Ishikawa (cell line): ENCODE measurements around the gene CELA1.

ENCODE experiments used
- CEBPB ChIP-seq: IDR thresholded peaks from 2 replicates; pipeline ENCODE4 v1.6.1; 2012
- CREB1 ChIP-seq: IDR thresholded peaks from 2 replicates; pipeline ENCODE4 v1.6.1; 2012; ENCODE audit warnings: low read depth
- EGR1 ChIP-seq: IDR thresholded peaks from 2 replicates; pipeline ENCODE4 v1.6.1; 2012
- EP300 ChIP-seq: IDR thresholded peaks from 2 replicates; pipeline ENCODE4 v1.6.1; 2012; ENCODE audit warnings: borderline replicate concordance
- FOXM1 ChIP-seq: IDR thresholded peaks from 2 replicates; pipeline ENCODE4 v1.6.1; 2012; ENCODE audit warnings: low read depth, borderline replicate concordance
- NFIC ChIP-seq: IDR thresholded peaks from 2 replicates; pipeline ENCODE4 v1.6.1; 2012
- RAD21 ChIP-seq: IDR thresholded peaks from 2 replicates; pipeline ENCODE4 v1.6.1; 2012; ENCODE audit warnings: low read depth
- TAF1 ChIP-seq: IDR thresholded peaks from 2 replicates; pipeline ENCODE4 v1.6.1; 2012; ENCODE audit warnings: low read depth, mild to moderate bottlenecking
- TCF12 ChIP-seq: IDR thresholded peaks from 2 replicates; pipeline ENCODE4 v1.6.1; 2012; ENCODE audit warnings: low read depth
- TEAD4 ChIP-seq: IDR thresholded peaks from 2 replicates; pipeline ENCODE4 v1.6.1; 2012
- YY1 ChIP-seq: IDR thresholded peaks from 2 replicates; pipeline ENCODE4 v1.6.1; 2012; ENCODE audit warnings: low read depth
- ZBTB7A ChIP-seq: IDR thresholded peaks from 2 replicates; pipeline ENCODE4 v1.6.1; 2012; ENCODE audit warnings: low read depth
- TF ChIP-seq, protein P1 (sequence below): IDR thresholded peaks from 2 replicates; pipeline ENCODE4 v1.6.1; 2012
- TF ChIP-seq, protein P2 (sequence below): IDR thresholded peaks from 2 replicates; pipeline ENCODE4 v1.6.1; 2012
- TF ChIP-seq, protein P3 (sequence below): IDR thresholded peaks from 2 replicates; pipeline ENCODE4 v1.6.1; 2012; ENCODE audit warnings: low read depth, mild to moderate bottlenecking

Gene CELA1

DNA sequence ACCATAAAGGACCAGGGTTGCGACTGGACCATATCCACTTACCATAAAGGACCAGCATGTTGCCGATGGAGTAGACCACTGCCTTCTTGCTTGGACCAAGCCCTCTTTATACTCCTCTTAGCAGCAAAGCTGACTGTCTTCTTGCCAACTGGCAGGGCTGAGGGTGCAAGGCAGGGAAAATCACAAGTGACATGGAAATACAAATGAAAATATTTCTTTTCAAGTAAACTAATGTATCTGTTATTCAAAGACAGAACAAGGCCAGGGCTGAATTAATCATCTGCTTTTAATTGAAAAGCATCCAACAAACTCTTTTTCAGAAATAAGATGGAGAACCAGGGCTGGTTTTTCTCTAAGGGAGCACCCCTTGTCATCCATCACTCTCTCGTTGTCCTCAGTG is at the start of gene CELA1:
TSS of gene CELA1 (minus strand) at position 99 of the 400 bp plus-strand sequence. CDS start at position 58, 41 bp downstream.
- no peak for TF ChIP-seq TAF1
- TF ChIP-seq ZBTB7A: no peak
- TF ChIP-seq, protein P1, sequence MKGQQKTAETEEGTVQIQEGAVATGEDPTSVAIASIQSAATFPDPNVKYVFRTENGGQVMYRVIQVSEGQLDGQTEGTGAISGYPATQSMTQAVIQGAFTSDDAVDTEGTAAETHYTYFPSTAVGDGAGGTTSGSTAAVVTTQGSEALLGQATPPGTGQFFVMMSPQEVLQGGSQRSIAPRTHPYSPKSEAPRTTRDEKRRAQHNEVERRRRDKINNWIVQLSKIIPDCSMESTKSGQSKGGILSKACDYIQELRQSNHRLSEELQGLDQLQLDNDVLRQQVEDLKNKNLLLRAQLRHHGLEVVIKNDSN: no peak
- TF ChIP-seq EGR1: no peak
- TF ChIP-seq CEBPB: no peak
- TF ChIP-seq TEAD4: no peak
- TF ChIP-seq, protein P2, sequence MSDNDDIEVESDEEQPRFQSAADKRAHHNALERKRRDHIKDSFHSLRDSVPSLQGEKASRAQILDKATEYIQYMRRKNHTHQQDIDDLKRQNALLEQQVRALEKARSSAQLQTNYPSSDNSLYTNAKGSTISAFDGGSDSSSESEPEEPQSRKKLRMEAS: no peak
- no peak for TF ChIP-seq RAD21
- TF ChIP-seq TCF12: no peak

DNA sequence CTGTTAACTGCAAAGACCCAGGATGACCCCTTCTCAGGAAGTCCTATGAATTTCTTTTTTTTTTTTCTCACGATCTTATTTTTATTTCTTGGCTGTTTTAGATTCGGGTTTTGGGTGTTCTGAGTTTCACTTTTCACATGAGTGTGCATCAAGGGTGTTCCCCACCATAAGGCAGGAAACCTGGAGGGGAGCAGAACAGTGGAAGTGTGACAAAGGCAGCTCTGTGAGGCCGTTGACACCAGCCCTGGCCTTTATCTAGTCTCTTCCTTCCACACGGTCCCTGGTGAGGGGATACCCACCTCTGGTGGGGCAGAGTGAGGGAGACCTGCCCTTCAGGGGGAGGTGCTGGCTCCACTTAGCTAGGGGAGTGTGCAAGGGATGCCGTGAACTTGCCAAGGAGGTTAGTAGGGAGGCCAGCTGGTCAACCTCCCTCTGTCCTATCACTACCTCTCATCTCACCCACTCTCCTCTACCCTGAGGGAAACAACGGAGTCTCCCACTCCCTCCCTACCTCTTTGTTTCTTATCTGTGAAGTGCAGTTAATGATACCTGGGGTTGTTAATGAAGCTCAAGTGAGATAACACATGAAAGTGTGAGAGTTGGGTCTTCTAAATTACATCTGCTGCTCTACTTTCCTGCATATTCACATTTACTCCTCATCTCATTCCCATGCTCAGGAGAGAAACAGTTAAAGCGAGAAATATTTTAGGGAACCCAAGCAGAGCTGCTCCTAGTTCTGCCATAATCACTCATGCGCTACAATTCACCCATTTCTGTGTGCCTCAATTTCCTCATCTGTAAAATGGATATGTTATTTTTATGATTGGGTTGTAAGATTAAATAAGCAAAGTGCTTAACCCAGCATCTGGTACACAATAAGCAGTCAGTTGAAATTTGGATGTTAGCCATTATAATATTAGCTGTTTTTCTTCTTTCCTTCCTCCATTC is 49.1 kb upstream of the CELA1 start:
- TF ChIP-seq, protein P2: no peak

DNA sequence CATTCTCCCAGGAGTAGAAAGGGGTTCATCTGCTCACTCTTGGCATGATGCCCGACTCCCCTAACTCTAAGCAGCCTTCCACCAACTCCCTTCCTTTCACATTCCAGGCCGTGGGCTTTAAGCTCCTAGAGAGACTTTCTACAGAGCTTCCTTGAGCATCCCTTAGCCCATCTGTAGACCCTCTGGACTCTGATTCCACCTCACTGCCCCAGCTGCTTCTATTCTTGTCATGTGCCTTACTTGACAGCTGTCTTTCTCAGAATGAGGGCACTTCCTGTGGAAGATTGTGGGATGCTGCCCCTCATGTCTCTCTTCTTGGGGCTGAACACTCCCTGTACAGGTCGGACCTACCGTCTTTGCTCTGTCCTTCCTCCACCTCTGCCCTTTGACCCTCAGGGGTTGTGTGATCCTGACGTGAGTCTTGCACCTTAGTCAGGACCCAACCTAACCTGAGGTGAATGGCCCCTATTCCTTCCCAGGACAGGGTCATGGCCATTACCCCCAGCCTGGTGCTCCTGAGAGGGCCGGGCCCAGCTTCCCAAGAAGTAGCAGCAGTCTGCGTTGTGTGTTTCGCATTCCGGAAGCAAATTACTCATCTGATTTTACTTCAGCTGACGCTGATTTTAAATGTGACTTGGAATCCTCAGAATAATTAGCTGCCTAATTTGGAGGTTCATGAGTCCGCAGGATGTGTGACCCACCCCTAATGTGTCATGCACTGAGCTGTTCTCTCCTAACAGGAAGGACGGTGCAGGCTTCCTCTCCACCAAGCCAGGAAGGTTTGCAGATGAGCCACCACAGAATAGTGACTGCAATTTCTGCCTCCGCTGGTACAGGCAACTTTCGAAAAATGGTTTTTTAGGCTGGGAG is 47.4 kb upstream of the CELA1 start:
- TF ChIP-seq, protein P2: no peak

DNA sequence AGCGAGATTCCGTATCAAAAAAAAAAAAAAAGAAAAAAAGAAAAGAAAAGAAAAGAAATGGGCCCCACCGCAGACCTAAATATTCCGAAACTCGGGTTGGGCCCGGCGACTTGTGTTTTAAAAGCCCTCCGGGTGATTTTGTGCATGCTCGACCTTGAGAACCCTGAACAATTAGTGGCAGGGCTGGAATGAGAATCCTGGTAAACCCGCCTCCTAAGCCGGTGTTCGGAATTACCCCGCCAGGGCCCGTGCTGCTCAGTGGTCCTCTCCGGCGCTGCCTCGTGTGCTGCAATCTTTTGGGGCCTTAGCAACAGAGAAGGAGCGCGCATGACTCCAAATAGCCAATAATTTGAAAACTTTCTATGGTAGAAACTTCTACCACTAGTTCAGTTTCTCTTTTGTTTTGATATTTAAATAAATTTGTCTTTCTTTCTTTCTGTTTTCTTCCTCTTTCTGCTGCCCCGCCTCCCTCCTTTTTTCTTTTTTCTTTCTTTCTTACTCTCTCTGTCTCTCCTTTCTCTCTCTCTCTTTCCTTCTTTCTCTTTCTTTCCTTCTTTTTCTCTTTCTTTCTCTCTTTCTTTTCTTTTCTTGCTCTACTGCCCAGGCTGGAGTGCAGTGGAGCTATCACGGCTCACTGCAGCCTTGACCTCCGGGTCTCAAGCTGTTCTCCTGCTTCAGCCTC is 46.2 kb upstream of the CELA1 start:
- TF ChIP-seq TAF1: no peak
- TF ChIP-seq YY1: no peak
- TF ChIP-seq TCF12: no peak
- TF ChIP-seq, protein P1: no peak
- TF ChIP-seq, protein P2: no peak
- no peak for TF ChIP-seq CREB1
- TF ChIP-seq NFIC: no peak
- no peak for TF ChIP-seq RAD21
- no peak for TF ChIP-seq FOXM1
- no peak for TF ChIP-seq EP300
- no peak for TF ChIP-seq ZBTB7A
- TF ChIP-seq, protein P3, sequence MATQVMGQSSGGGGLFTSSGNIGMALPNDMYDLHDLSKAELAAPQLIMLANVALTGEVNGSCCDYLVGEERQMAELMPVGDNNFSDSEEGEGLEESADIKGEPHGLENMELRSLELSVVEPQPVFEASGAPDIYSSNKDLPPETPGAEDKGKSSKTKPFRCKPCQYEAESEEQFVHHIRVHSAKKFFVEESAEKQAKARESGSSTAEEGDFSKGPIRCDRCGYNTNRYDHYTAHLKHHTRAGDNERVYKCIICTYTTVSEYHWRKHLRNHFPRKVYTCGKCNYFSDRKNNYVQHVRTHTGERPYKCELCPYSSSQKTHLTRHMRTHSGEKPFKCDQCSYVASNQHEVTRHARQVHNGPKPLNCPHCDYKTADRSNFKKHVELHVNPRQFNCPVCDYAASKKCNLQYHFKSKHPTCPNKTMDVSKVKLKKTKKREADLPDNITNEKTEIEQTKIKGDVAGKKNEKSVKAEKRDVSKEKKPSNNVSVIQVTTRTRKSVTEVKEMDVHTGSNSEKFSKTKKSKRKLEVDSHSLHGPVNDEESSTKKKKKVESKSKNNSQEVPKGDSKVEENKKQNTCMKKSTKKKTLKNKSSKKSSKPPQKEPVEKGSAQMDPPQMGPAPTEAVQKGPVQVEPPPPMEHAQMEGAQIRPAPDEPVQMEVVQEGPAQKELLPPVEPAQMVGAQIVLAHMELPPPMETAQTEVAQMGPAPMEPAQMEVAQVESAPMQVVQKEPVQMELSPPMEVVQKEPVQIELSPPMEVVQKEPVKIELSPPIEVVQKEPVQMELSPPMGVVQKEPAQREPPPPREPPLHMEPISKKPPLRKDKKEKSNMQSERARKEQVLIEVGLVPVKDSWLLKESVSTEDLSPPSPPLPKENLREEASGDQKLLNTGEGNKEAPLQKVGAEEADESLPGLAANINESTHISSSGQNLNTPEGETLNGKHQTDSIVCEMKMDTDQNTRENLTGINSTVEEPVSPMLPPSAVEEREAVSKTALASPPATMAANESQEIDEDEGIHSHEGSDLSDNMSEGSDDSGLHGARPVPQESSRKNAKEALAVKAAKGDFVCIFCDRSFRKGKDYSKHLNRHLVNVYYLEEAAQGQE: no peak
- TF ChIP-seq CEBPB: no peak
- no peak for TF ChIP-seq TEAD4
- TF ChIP-seq EGR1: no peak

DNA sequence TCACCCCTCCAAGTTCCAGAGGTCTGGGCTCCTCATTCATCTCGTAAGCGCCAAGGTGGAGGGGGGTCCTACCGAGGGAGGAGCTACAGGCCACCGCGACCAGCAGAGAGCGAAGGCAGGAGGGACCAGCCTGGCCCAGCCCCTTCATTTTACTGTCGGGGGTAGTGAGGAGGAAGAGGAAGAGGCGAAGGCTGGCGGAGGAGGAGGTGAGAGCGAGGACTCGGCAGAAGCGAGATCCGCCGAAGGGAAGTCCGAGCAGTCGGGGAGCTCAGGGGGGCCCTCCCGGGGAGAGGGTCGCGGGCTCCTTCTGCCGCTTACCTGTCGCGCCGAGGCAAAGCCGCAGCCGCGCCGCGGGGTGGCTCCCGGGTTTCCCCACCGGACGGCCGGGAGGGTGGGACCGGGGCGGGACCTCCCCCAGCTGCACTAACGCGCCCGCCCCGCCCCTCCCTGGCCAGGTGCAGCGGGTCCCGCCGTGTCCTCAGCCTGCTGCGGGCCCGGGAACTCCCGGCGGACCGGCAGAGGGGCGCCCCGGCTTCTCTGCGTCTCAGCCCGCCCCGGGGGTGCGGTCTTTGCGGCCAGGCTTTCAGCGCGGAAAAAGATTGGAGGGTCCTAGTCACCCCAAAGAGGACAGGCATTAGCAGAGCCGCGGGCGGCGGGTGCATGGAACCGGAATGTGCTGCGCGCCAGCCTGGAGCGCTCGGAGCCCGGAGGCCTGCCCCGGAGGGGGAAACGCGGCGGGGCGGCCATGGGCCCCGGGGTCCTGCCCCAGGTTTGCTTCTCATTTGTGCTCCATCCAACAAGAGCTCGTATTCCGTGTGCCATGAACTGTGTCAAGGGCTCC is 45.0 kb upstream of the CELA1 start, which contains the start of gene GALNT6:
TSS of gene GALNT6 (minus strand) at position 124 of the 841 bp plus-strand sequence. CDS start 11,625 bp downstream, outside the sequence.
- TF ChIP-seq, protein P2: peak; percentile 12; the same call in 1 of the 2 replicates
- TF ChIP-seq EGR1: no peak
- TF ChIP-seq, protein P1: no peak
- TF ChIP-seq EP300: peak; percentile 9; the same call in 1 of the 2 replicates
- 0 out of 2 replicates have a peak, but pooled peaks have one; percentile 46 for TF ChIP-seq TCF12
- peak; percentile 95 for TF ChIP-seq ZBTB7A
- peak; percentile 31; the same call in 1 of the 2 replicates for TF ChIP-seq TAF1
